Fibroblast of lung (primary cell): ENCODE results near the gene TMEM52.

Experiments
- CTCF ChIP-seq, 2 donors: IDR thresholded peaks in 1 of 2; conservative IDR thresholded peaks in 1 of 2; 1 replicate in 1 of 2; 2 replicates in 1 of 2; pipeline ENCODE4 v1.5.1; 2011 to 2012; ENCODE audit warnings: low read length in 2 of 2, control low read depth in 1 of 2, inconsistent platforms in 1 of 2, low read depth in 1 of 2, mild to moderate bottlenecking in 1 of 2
- EZH2 ChIP-seq: IDR thresholded peaks from 2 replicates; pipeline ENCODE4 v1.5.1; 2012; ENCODE audit warnings: low read length, control low read depth, mild to moderate bottlenecking; ENCODE audit errors: missing control alignments

DNA sequence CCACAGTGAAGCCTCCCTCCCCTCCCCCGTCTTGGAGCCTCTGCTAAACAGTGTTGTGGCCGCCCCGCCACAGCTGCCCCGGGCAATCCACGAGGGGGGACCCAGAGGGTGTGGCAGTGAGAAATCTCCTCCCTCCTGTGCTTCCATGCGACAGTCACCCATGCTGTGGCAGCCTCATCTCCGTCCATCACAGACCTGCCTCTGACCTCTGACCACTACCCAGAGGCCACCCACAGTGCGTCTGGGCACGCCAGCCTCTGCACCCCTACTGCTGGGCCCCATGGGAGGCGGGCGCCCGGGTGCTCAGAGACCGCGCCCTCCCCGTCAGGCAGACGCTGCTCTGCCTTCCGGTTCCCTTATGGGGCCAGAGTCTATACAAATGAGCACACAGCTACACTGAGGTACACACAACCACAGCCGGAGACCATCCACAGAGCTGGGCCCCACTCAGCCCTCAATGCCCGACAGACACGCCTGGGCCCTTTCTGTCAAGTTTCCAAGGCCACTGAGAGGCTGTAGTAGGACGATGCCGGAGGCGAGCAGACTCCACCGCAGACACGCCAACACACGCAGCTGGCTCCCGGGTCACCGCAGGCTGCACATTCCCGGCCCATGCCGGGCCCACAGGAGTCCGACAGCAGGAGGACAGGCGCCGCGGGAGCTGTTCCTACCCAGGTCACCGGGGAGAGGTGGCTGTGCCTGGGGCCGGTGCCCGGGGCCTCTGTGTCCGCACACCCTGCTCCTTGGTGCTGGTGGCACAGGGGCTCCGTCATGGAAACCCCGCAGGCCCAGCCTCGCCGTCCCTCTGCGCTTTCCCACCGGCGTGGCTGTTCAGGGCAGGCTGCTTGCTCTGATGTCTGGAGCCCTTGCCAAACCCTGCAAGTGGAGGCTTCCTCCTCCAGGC is 23.9 kb upstream of the TMEM52 start:
- no peak for TF ChIP-seq CTCF (conservative IDR thresholded peaks at IDR 0.05 in 1 of 2, IDR thresholded peaks at IDR 0.05 in 1 of 2; ENCODE audit: low read depth in 1 of 2, low read length in 2 of 2)
- TF ChIP-seq EZH2 = no peak
